HG03575 (cell line): ENCODE results near the gene INHA.

Experiments used
- ATAC-seq: cut with Tn5 transposase; IDR thresholded peaks from one replicate; pipeline ENCODE4 v1.9.1; 2021; ENCODE audit not compliant: unreplicated experiment, insufficient number of reproducible peaks, low FRiP score; ENCODE audit errors: extremely low read depth

INHA gene

DNA sequence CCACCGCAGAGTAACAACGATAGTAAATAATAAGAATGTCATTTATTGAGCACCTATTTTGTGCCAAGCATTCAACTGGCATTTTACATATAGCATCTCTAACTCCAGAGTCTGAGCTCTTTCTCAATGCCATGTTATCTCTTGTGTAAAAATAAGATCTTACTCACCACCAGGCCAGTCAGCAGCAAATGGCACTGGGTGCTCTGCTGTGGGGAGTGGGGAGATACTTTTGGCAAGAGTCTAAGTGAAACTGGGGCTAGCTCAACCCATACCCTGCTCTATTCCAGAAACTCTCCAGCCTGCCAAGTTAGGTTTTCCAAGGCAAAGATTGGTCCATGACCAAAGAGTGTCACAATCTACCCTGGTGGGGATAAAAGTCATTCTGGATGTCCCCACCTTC is 50.4 kb downstream of the INHA start:
- ATAC-seq = no peak

DNA sequence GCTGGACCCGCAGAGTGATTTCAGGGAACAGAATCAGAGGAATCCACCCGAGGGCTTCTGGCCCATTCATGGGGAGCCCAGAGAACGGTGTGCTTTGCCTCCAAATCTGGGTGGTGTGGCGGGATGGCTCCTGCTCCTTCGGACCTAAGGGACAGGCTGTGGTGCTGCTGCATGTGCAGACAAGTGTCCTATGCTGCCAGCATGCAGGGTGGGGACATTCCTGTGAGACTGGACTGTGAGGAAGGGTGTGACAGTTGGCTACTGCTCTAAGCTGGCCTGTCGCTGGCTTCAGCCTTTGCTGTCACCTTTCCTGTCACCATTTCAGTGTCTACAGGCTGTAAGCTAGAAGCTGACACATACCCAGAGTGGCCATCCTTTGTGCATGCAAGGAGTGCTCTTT is 52.5 kb downstream of the INHA start:
- no peak for ATAC-seq

DNA sequence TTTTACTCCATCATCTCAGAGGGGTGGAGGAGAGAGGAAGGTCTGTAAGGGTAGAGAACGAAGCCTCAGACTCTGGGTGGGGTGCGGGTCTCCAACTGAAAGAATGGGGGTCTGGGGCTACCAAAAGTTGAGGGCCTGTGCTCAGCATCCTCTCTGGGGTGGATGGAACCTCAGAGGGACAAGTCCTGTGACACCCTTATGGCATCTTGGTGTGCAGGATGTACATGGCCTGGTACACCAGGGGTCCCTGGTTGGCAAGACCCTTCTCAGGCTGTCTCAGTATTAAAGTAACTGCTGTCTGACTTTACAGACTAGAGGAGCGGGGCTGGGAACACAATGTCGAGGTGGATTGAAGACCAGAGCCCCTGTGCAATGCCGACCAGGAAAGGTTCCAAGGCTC is 53.1 kb downstream of the INHA start:
- ATAC-seq = no peak
